Mucosa of rectum (tissue), 2 donors: ENCODE data around the gene SPON1.

Source experiments
- H3K27ac ChIP-seq, 2 donors: one replicate each; pipeline ENCODE4 v1.7.0; 2013; ENCODE audit warnings: inconsistent platforms in 2 of 2, low read depth in 2 of 2, low read length in 2 of 2
- H3K27me3 ChIP-seq, 2 donors: one replicate each; pipeline ENCODE4 v1.7.0; 2013; ENCODE audit warnings: low read length in 2 of 2; ENCODE audit not compliant: control insufficient read depth in 2 of 2, insufficient read depth in 2 of 2
- H3K36me3 ChIP-seq, 2 donors: one replicate each; pipeline ENCODE4 v1.7.0; 2013; ENCODE audit warnings: low read length in 2 of 2; ENCODE audit not compliant: control insufficient read depth in 2 of 2, insufficient read depth in 2 of 2
- H3K4me1 ChIP-seq, 2 donors: one replicate each; pipeline ENCODE4 v1.7.0; 2013; ENCODE audit warnings: low read length in 2 of 2, mild to moderate bottlenecking in 1 of 2; ENCODE audit not compliant: control insufficient read depth in 2 of 2, insufficient read depth in 2 of 2
- H3K4me3 ChIP-seq, 2 donors: one replicate each; pipeline ENCODE4 v1.7.0; 2013; ENCODE audit warnings: low read length in 2 of 2
- H3K9ac ChIP-seq, 2 donors: one replicate each; pipeline ENCODE4 v1.7.0; 2013; ENCODE audit warnings: low read length in 2 of 2, low read depth in 1 of 2, mild to moderate bottlenecking in 1 of 2
- H3K9me3 ChIP-seq, 2 donors: one replicate each; pipeline ENCODE4 v1.7.0; 2013; ENCODE audit warnings: low read length in 2 of 2; ENCODE audit not compliant: control insufficient read depth in 2 of 2
- donor health status: healthy.
- donor health status: Normal muscosa, but diverticular disease.

Gene SPON1

GRCh38 chr11:13958641-13959400, 3.7 kb upstream of the SPON1 start:
- Histone ChIP-seq H3K27me3 (peaks cover 0 to 3% of the 10 kb centered on the region in 2 donors), H3K4me1 (peaks cover 2 to 9% of the 10 kb centered on the region in 2 donors), H3K36me3 (no peaks in the 10 kb centered on the region), H3K4me3 (no peak overlapping the region), H3K9me3 (no peaks in the 10 kb centered on the region), H3K27ac (no peak overlapping the region), H3K9ac (no peak overlapping the region)

GRCh38 chr11:13962198-13962561, 343 bp upstream of the SPON1 start:
- peaks cover 0 to 3% of the 10 kb centered on the region in 2 donors for H3K27me3 ChIP-seq
- peak overlapping the region; percentile 75 to 88 for H3K4me3 ChIP-seq
- peak overlapping the region; percentile 24 to 88 for H3K9ac ChIP-seq

GRCh38 chr11:13963169-13963948, 836 bp downstream of the SPON1 start:
- H3K36me3 ChIP-seq: no peaks in the 10 kb centered on the region
- H3K27ac ChIP-seq: peak overlapping the region; percentile 84 to 85
- peaks cover 0 to 3% of the 10 kb centered on the region in 2 donors for H3K27me3 ChIP-seq
- peak overlapping the region; percentile 75 to 88 for H3K4me3 ChIP-seq
- peaks cover 25 to 46% of the 10 kb centered on the region in 2 donors for H3K4me1 ChIP-seq
- peak overlapping the region; percentile 61 to 88 for H3K9ac ChIP-seq
- H3K9me3 ChIP-seq: no peaks in the 10 kb centered on the region

More at GRCh38 chr11:13962198-13962561, 343 bp upstream of the SPON1 start:
- H3K4me1 ChIP-seq: peaks cover 25 to 36% of the 10 kb centered on the region in 2 donors
- H3K27ac ChIP-seq: peak overlapping the region; percentile 84 to 85
- H3K36me3 ChIP-seq: no peaks in the 10 kb centered on the region
- no peaks in the 10 kb centered on the region for H3K9me3 ChIP-seq

- Histone ChIP-seq H3K9ac (peak overlapping the region; percentile 61 to 88), H3K27me3 (peaks cover 0 to 3% of the 10 kb centered on the region in 2 donors), H3K4me1 (peaks cover 25 to 46% of the 10 kb centered on the region in 2 donors), H3K36me3 (no peaks in the 10 kb centered on the region), H3K4me3 (peak overlapping the region; percentile 75 to 88), H3K9me3 (no peaks in the 10 kb centered on the region), H3K27ac (peak overlapping the region; percentile 84 to 85)
Observed at GRCh38 chr11:13963949-13964770, 1.6 kb downstream of the SPON1 start.

GRCh38 chr11:13964771-13965074, 2.2 kb downstream of the SPON1 start:
- H3K9ac ChIP-seq: peak overlapping the region; percentile 61 to 88
- peaks cover 0 to 3% of the 10 kb centered on the region in 2 donors for H3K27me3 ChIP-seq
- peak overlapping the region; percentile 75 to 88 for H3K4me3 ChIP-seq

GRCh38 chr11:13965337-13965736, 2.8 kb downstream of the SPON1 start:
- Histone ChIP-seq H3K27me3 (peaks cover 0 to 3% of the 10 kb centered on the region in 2 donors), H3K4me1 (peaks cover 25 to 46% of the 10 kb centered on the region in 2 donors), H3K36me3 (no peaks in the 10 kb centered on the region), H3K9ac (peak overlapping the region; percentile 48 to 88), H3K9me3 (no peaks in the 10 kb centered on the region), H3K4me3 (peak overlapping the region; percentile 59 to 75), H3K27ac (peak overlapping the region; percentile 84 to 85)

More at GRCh38 chr11:13964771-13965074, 2.2 kb downstream of the SPON1 start:
- peak overlapping the region; percentile 84 to 85 for H3K27ac ChIP-seq
- no peaks in the 10 kb centered on the region for H3K9me3 ChIP-seq
- peaks cover 25 to 46% of the 10 kb centered on the region in 2 donors for H3K4me1 ChIP-seq
- no peaks in the 10 kb centered on the region for H3K36me3 ChIP-seq

GRCh38 chr11:13966013-13966412, 3.5 kb downstream of the SPON1 start:
- no peak overlapping the region for H3K4me3 ChIP-seq
- no peaks in the 10 kb centered on the region for H3K36me3 ChIP-seq
- H3K9ac ChIP-seq: peak overlapping the region in 1 of 2 donors; percentile 88
- peak overlapping the region; percentile 84 to 85 for H3K27ac ChIP-seq
- H3K27me3 ChIP-seq: peaks cover 0 to 3% of the 10 kb centered on the region in 2 donors
- no peaks in the 10 kb centered on the region for H3K9me3 ChIP-seq
- H3K4me1 ChIP-seq: peaks cover 25 to 47% of the 10 kb centered on the region in 2 donors

GRCh38 chr11:13966486-13966885, 4.0 kb downstream of the SPON1 start:
- H3K4me3 ChIP-seq: peak overlapping the region in 1 of 2 donors; percentile 9
- peak overlapping the region in 1 of 2 donors; percentile 5 for H3K9ac ChIP-seq
- H3K27ac ChIP-seq: peak overlapping the region; percentile 84 to 85
- no peaks in the 10 kb centered on the region for H3K9me3 ChIP-seq
- H3K27me3 ChIP-seq: peaks cover 0 to 3% of the 10 kb centered on the region in 2 donors
- H3K4me1 ChIP-seq: peaks cover 25 to 49% of the 10 kb centered on the region in 2 donors
- no peaks in the 10 kb centered on the region for H3K36me3 ChIP-seq

GRCh38 chr11:13970986-13971385, 8.5 kb downstream of the SPON1 start:
- H3K4me1 ChIP-seq: peaks cover 11 to 24% of the 10 kb centered on the region in 2 donors
- no peaks in the 10 kb centered on the region for H3K27me3 ChIP-seq
- H3K27ac ChIP-seq: no peak overlapping the region

More at GRCh38 chr11:13970986-13971385, 8.5 kb downstream of the SPON1 start:
- Histone ChIP-seq H3K9ac (no peak overlapping the region), H3K36me3 (no peaks in the 10 kb centered on the region), H3K4me3 (no peak overlapping the region), H3K9me3 (no peaks in the 10 kb centered on the region)
